ENCODE results near the gene C5. TPM values are rescaled to one million over a fixed set of nuclear protein-coding genes. Genes with fewer than 3 reads are reported as not detected.
A peak's percentile ranks its signal among the peaks of the same experiment; 100 is the strongest.

C5 gene
- total RNA-seq, 1 donor from 2014 or later = 1.0 TPM

DNA sequence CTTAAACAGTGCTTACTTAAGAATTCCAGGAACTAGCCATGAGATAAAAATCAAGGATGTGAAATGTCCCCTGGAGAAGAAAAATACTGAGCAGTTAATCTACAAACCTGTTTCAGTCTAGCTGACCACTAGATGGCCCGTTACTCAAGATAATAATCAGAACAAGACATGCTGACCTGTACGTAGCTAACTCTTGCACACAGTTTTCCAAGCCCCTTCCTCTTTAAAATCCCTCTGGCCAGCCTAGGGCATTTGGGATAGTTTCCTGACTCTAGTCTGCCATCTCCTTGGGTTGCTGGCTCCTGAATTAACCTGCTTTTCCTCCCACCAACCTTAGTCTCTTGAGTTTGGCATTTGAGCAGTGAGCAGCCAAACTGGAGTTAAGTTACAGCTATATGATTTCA, 64.3 kb downstream of the C5 start:
- DNase-seq = no peak
- no peak overlapping the region for H3K4me3 Mint-ChIP-seq (ENCODE audit: unreplicated experiment)
- TF ChIP-seq, protein P1, sequence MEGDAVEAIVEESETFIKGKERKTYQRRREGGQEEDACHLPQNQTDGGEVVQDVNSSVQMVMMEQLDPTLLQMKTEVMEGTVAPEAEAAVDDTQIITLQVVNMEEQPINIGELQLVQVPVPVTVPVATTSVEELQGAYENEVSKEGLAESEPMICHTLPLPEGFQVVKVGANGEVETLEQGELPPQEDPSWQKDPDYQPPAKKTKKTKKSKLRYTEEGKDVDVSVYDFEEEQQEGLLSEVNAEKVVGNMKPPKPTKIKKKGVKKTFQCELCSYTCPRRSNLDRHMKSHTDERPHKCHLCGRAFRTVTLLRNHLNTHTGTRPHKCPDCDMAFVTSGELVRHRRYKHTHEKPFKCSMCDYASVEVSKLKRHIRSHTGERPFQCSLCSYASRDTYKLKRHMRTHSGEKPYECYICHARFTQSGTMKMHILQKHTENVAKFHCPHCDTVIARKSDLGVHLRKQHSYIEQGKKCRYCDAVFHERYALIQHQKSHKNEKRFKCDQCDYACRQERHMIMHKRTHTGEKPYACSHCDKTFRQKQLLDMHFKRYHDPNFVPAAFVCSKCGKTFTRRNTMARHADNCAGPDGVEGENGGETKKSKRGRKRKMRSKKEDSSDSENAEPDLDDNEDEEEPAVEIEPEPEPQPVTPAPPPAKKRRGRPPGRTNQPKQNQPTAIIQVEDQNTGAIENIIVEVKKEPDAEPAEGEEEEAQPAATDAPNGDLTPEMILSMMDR (IDR thresholded peaks at IDR 0.05; ENCODE audit: partially characterized antibody, unreplicated experiment) = peak; percentile 61
- H3K27me3 Mint-ChIP-seq (ENCODE audit: unreplicated experiment) = no peaks in the 10 kb centered on the region
- no peak overlapping the region for H3K27ac Mint-ChIP-seq (ENCODE audit: unreplicated experiment)
- no peaks in the 10 kb centered on the region for H3K4me1 Mint-ChIP-seq (ENCODE audit: low read depth, unreplicated experiment)
- no peaks in the 10 kb centered on the region for H3K9me3 Mint-ChIP-seq (ENCODE audit: unreplicated experiment)
- H3K36me3 Mint-ChIP-seq (ENCODE audit: unreplicated experiment) = no peaks in the 10 kb centered on the region

GRCh38 chr9:120983259-120983837, 66.7 kb downstream of the C5 start:
- TF ChIP-seq, protein P1 (IDR thresholded peaks at IDR 0.05; ENCODE audit: partially characterized antibody, unreplicated experiment) = no peak
- Mint-ChIP-seq H3K27me3 (ENCODE audit: unreplicated experiment) (peaks cover 2% of the 10 kb centered on the region), H3K4me3 (ENCODE audit: unreplicated experiment) (no peak overlapping the region), H3K27ac (ENCODE audit: unreplicated experiment) (no peak overlapping the region), H3K36me3 (ENCODE audit: unreplicated experiment) (no peaks in the 10 kb centered on the region), H3K9me3 (ENCODE audit: unreplicated experiment) (no peaks in the 10 kb centered on the region), H3K4me1 (ENCODE audit: low read depth, unreplicated experiment) (no peaks in the 10 kb centered on the region)
- DNase-seq = no peak

GRCh38 chr9:120982836-120983235, 67.2 kb downstream of the C5 start:
- TF ChIP-seq, protein P1 (IDR thresholded peaks at IDR 0.05; ENCODE audit: partially characterized antibody, unreplicated experiment) = no peak
- H3K27ac Mint-ChIP-seq (ENCODE audit: unreplicated experiment) = no peak overlapping the region
- no peak for DNase-seq
- no peak overlapping the region for H3K4me3 Mint-ChIP-seq (ENCODE audit: unreplicated experiment)
- H3K9me3 Mint-ChIP-seq (ENCODE audit: unreplicated experiment) = no peaks in the 10 kb centered on the region
- H3K36me3 Mint-ChIP-seq (ENCODE audit: unreplicated experiment) = no peaks in the 10 kb centered on the region
- no peaks in the 10 kb centered on the region for H3K4me1 Mint-ChIP-seq (ENCODE audit: low read depth, unreplicated experiment)
- peaks cover 2% of the 10 kb centered on the region for H3K27me3 Mint-ChIP-seq (ENCODE audit: unreplicated experiment)

- H3K4me1 Mint-ChIP-seq (ENCODE audit: low read depth, unreplicated experiment) = no peaks in the 10 kb centered on the region
- DNase-seq = no peak
- no peaks in the 10 kb centered on the region for H3K36me3 Mint-ChIP-seq (ENCODE audit: unreplicated experiment)
- no peaks in the 10 kb centered on the region for H3K9me3 Mint-ChIP-seq (ENCODE audit: unreplicated experiment)
- H3K27me3 Mint-ChIP-seq (ENCODE audit: unreplicated experiment) = peaks cover 2% of the 10 kb centered on the region
- no peak overlapping the region for H3K27ac Mint-ChIP-seq (ENCODE audit: unreplicated experiment)
- TF ChIP-seq, protein P1 (IDR thresholded peaks at IDR 0.05; ENCODE audit: partially characterized antibody, unreplicated experiment) = no peak
- H3K4me3 Mint-ChIP-seq (ENCODE audit: unreplicated experiment) = no peak overlapping the region
Measured at GRCh38 chr9:120980951-120981350, 69.1 kb downstream of the C5 start.

GRCh38 chr9:120979797-120980196, 70.3 kb downstream of the C5 start:
- Mint-ChIP-seq H3K27ac (ENCODE audit: unreplicated experiment) (no peak overlapping the region), H3K36me3 (ENCODE audit: unreplicated experiment) (no peaks in the 10 kb centered on the region), H3K9me3 (ENCODE audit: unreplicated experiment) (no peaks in the 10 kb centered on the region), H3K4me1 (ENCODE audit: low read depth, unreplicated experiment) (no peaks in the 10 kb centered on the region), H3K4me3 (ENCODE audit: unreplicated experiment) (no peak overlapping the region), H3K27me3 (ENCODE audit: unreplicated experiment) (peaks cover 2% of the 10 kb centered on the region)
- no peak for DNase-seq
- TF ChIP-seq, protein P1 (IDR thresholded peaks at IDR 0.05; ENCODE audit: partially characterized antibody, unreplicated experiment) = no peak

Data from glutamatergic neuron (in vitro differentiated cells).